ENCODE data around the gene DYRK1B. TPM values are rescaled to one million over a fixed set of nuclear protein-coding genes. Genes with fewer than 3 reads are reported as not detected.

DYRK1B gene
- total RNA-seq, 2 experiments from 2014 or later, result 4.8 to 6.9 TPM

Small RNA genes within 50 kb of the gene (microRNA-seq; reads per million reads assigned to microRNA genes)
- gene MIR6719 (ENCODE audit: borderline replicate concordance), result 1.1 reads per million

Other genes with a start within 250 kb of the DYRK1B start
- not detected for gene LGALS13, start 231.6 kb downstream of the DYRK1B start, total RNA-seq
- not detected for gene LGALS16, start 178.2 kb downstream of the DYRK1B start, total RNA-seq
- gene LGALS14, start 129.7 kb downstream of the DYRK1B start, total RNA-seq, result 1 to 10 TPM in 1 of 2 experiments, under 1 TPM in 1; 0.80 to 1.4 TPM
- under 1 TPM in 1 of 2 experiments, not detected in 1; 0.40 TPM for gene CLC, start 96.1 kb downstream of the DYRK1B start, total RNA-seq
- not detected for gene LEUTX, start 55.3 kb downstream of the DYRK1B start, total RNA-seq
- gene FBL, start 12.2 kb upstream of the DYRK1B start, total RNA-seq, result 100 to 1,000 TPM; 742 to 890 TPM
- 1 to 10 TPM; 4.9 TPM for gene FCGBP, start 100.5 kb upstream of the DYRK1B start, total RNA-seq
- gene PSMC4, start 137.0 kb upstream of the DYRK1B start, total RNA-seq, result 100 to 1,000 TPM; 114 to 140 TPM
- 1 to 10 TPM; 6.3 to 6.9 TPM for gene ZNF546, start 162.9 kb upstream of the DYRK1B start, total RNA-seq
- 10 to 100 TPM; 17.4 to 18.8 TPM for gene ZNF780B, start 222.1 kb upstream of the DYRK1B start, total RNA-seq

Measured in activated CD4-positive, alpha-beta T cell treated with anti-CD3 and anti-CD28 coated beads for 36 hours (primary cell).